K562 (cell line): Measurements from ENCODE around the gene P2RY14. TPM values are rescaled to one million over a fixed set of nuclear protein-coding genes. Genes with fewer than 3 reads are reported as not detected.

ENCODE experiments used
- ATAC-seq: fragments of 200-7000 bp; cut with Tn5 transposase; 3 replicates; pipeline ENCODE4 v1.9.1; 2020; ENCODE audit warnings: moderate library complexity
- BruUV-seq: library from RNA; stranded (reverse); fragments of 400-500 nt; replicated peaks from 2 replicates; lab custom pipeline; 2021; lab: Mats Ljungman, UMichigan
- CTCF ChIA-PET: fragments of 300-600 bp; formaldehyde crosslinking; extraction: SDS; loops from one replicate; lab custom pipeline; 2021; ENCODE audit warnings: low intra/inter-chr PET ratio; lab: Yijun Ruan, JAX
- POLR2A ChIA-PET: fragments of 300-600, 350-650 bp; sonication (Branson Sonifier 250); formaldehyde crosslinking; extraction: SDS; loops from one replicate; lab custom pipeline; 2021; ENCODE audit warnings: antibody characterized with exemption, inconsistent platforms; lab: Yijun Ruan, JAX
- DNase-seq, 4 experiments: peaks; one replicate each; pipeline versions ENCODE4 v3.0.0 to v3.0.0-alpha.2; 2011 to 2018; ENCODE audit warnings: low spot score in 3 of 4, mixed read lengths in 3 of 4; ENCODE audit errors: extremely low read depth in 1 of 4
- FAIRE-seq: peaks from 2 replicates; lab custom pipeline; 2011; peaks lifted over from hg19 to GRCh38; lab: Jason Lieb, UNC
- H2AFZ ChIP-seq: 2 replicates; pipeline ENCODE4 v1.6.0; 2011; ENCODE audit warnings: low read depth, low read length, control low read depth, inconsistent platforms
- H3K27ac ChIP-seq: fragments of 200-600 bp; 3 replicates; pipeline ENCODE4 v1.8.0; 2011; ENCODE audit warnings: low read depth, mild to moderate bottlenecking, control low read depth, inconsistent platforms, low read length, moderate library complexity, mixed read lengths; ENCODE audit errors: extremely low read depth
- H3K27me3 ChIP-seq, 2 experiments: fragments of 300-600 bp in 1 of 2; 2 replicates in 1 of 2; 3 replicates in 1 of 2; pipeline versions ENCODE4 v1.6.0 to v1.8.0; 2011; ENCODE audit warnings: inconsistent platforms in 2 of 2, low read length in 2 of 2, mild to moderate bottlenecking in 1 of 2, mixed read lengths in 1 of 2, moderate library complexity in 1 of 2; ENCODE audit not compliant: control insufficient read depth in 2 of 2, insufficient read depth in 2 of 2
- H3K36me3 ChIP-seq: fragments of 300-600 bp; 3 replicates; pipeline ENCODE4 v1.8.0; 2011; ENCODE audit warnings: mild to moderate bottlenecking, low read length, inconsistent platforms; ENCODE audit not compliant: control insufficient read depth, insufficient read depth
- H3K4me1 ChIP-seq, 2 experiments: fragments of 200-600 bp in 1 of 2; replicated peaks in 1 of 2; 2 replicates in 1 of 2; 3 replicates in 1 of 2; pipeline versions ENCODE4 v1.5.1 to v1.8.0; 2011; ENCODE audit warnings: inconsistent platforms in 2 of 2, low read length in 2 of 2, mild to moderate bottlenecking in 1 of 2, mixed read lengths in 1 of 2, moderate library complexity in 1 of 2; ENCODE audit not compliant: control insufficient read depth in 2 of 2, insufficient read depth in 2 of 2
- H3K4me2 ChIP-seq: 2 replicates; pipeline ENCODE4 v1.6.1; 2011; ENCODE audit warnings: low read length, control low read depth, inconsistent platforms, mixed read lengths; ENCODE audit not compliant: insufficient read depth
- H3K4me3 ChIP-seq: fragments of 200-600 bp; sonication (generic), shearing (Covaris generic); 2 replicates; pipeline ENCODE4 v1.5.1; 2016; ENCODE audit warnings: control low read depth, inconsistent platforms
- H3K79me2 ChIP-seq: fragments of 200-600 bp; 3 replicates; pipeline ENCODE4 v1.8.0; 2011; ENCODE audit warnings: low read length, inconsistent platforms; ENCODE audit not compliant: control insufficient read depth, insufficient read depth
- H3K9ac ChIP-seq, 2 experiments: 2 replicates each; pipeline versions ENCODE4 v1.6.0 to v1.6.1; 2011; ENCODE audit warnings: low read depth in 2 of 2, low read length in 2 of 2, control low read depth in 1 of 2, inconsistent platforms in 1 of 2, mild to moderate bottlenecking in 1 of 2, mixed read lengths in 1 of 2; ENCODE audit not compliant: insufficient read depth in 1 of 2
- H3K9me1 ChIP-seq: one replicate; pipeline ENCODE4 v1.6.0; 2011; ENCODE audit warnings: inconsistent platforms, mild to moderate bottlenecking, low read length, moderate library complexity; ENCODE audit not compliant: control insufficient read depth, insufficient read depth
- H3K9me3 ChIP-seq: replicated peaks from 2 replicates; pipeline ENCODE4 v1.5.1; 2011; ENCODE audit warnings: low read depth, low read length, inconsistent platforms; ENCODE audit not compliant: control insufficient read depth, insufficient read depth
- H4K20me1 ChIP-seq: replicated peaks from 2 replicates; pipeline ENCODE4 v1.6.1; 2011; ENCODE audit warnings: low read length, inconsistent platforms, mixed read lengths; ENCODE audit not compliant: control insufficient read depth, insufficient read depth
- BDP1 ChIP-seq: IDR thresholded peaks from 3 replicates; pipeline ENCODE4 v1.6.1; 2011; ENCODE audit not compliant: insufficient read length, insufficient read depth
- CBFA2T3 ChIP-seq: fragments of 450-650 bp; IDR thresholded peaks from 2 replicates; pipeline ENCODE4 v1.6.1; 2017
- GATAD2B ChIP-seq: fragments of 450-650 bp; IDR thresholded peaks from 2 replicates; pipeline ENCODE4 v1.6.1; 2017; ENCODE audit warnings: mild to moderate bottlenecking, borderline replicate concordance
- HDAC3 ChIP-seq: fragments of 450-650 bp; IDR thresholded peaks from 2 replicates; pipeline ENCODE4 v1.6.1; 2018; ENCODE audit warnings: borderline replicate concordance, mild to moderate bottlenecking, moderate library complexity; ENCODE audit not compliant: partially characterized antibody
- RREB1 ChIP-seq: fragments of 250-450 bp; sonication (Bioruptor Pico); IDR thresholded peaks from 2 replicates; pipeline ENCODE4 v1.4.0; 2020
- TRIM24 ChIP-seq, 2 experiments: fragments of 450-650 bp; IDR thresholded peaks; 2 replicates each; pipeline ENCODE4 v1.6.1; 2016
- ZNF121 ChIP-seq: sonication (generic); formaldehyde crosslinking; conservative IDR thresholded peaks from 2 replicates; pipeline ENCODE4 v1.8.0; 2022; ENCODE audit warnings: missing genetic modification reagents
- ZNF24 ChIP-seq: fragments of 450-650 bp; IDR thresholded peaks from 2 replicates; pipeline ENCODE4 v1.6.1; 2016
- WGBS: fragments of 100-300 bp; shearing (Covaris generic); methylation state at CpG from one replicate; pipeline ENCODE4 v1.1.6; 2016; ENCODE audit warnings: low coverage, mixed read lengths; ENCODE audit not compliant: insufficient coverage; ENCODE audit errors: missing lambda C conversion rate; 5-methylcytosine and 5-hydroxymethylcytosine counted together
- in situ Hi-C: fragments of 300-500 bp; cut with MboI; formaldehyde crosslinking; loops from 4 replicates; pipeline ENCODE4 v1.15.0; 2018; ENCODE audit warnings: inconsistent platforms, mixed read lengths
- intact Hi-C: fragments of 100-400 bp; cut with micrococcal nuclease; formaldehyde crosslinking; loops from 2 replicates; pipeline ENCODE4 v1.14.2; 2022
- polyA plus RNA-seq, 8 experiments: library from polyadenylated mRNA; depleted of rRNA in 4 of 8; stranded (reverse) in 5 of 8; unstranded in 3 of 8; fragments of >200 nt; fragmentation: Nextera tagmentation in 2 of 8; fragmentation: Illumina TruSeq in 1 of 8; extraction: Ambion mirVana in 2 of 8; extraction: Trizol in 1 of 8; gene quantifications; 2 replicates each; pipeline versions ENCODE4 v1.2.1 to v1.2.3, GENCODE V29; 2011 to 2014; ENCODE audit warnings: inconsistent platforms in 1 of 8, missing spikeins in 1 of 8
- total RNA-seq, 7 experiments: library from RNA; depleted of rRNA in 6 of 7; stranded (reverse); fragments of >200 nt in 6 of 7; fragmentation: Illumina TruSeq in 2 of 7; extraction: Trizol in 2 of 7; gene quantifications; 2 replicates each; pipeline versions ENCODE4 v1.2.1 to v1.2.3, GENCODE V29; 2011 to 2021; ENCODE audit warnings: low replicate concordance in 1 of 7

P2RY14 gene
- total and polyA plus RNA-seq, 9 of the 15 experiments (the other 6 are each of a cell fraction or from before 2014, with no cell fraction given): not detected

- H3K9me1 ChIP-seq: peaks cover 3% of the 10 kb centered on the region
- H3K27me3 ChIP-seq: peaks cover 5 to 7% of the 10 kb centered on the region in 2 experiments; a peak in 4 of 5 replicates
- in situ Hi-C loops: loop anchor here (25.0 kb wide), 1 partner anchor 610 kb away; no protein-coding TSS in a partner anchor
- H3K4me3 ChIP-seq: no peak overlapping the region
- H3K4me1 ChIP-seq: no peaks in the 10 kb centered on the region
- FAIRE-seq (no peak), ATAC-seq (no peak)
- POLR2A ChIA-PET: no interaction called here
- intact Hi-C loops: loop anchor here (1.0 to 2.0 kb wide), 5 partner anchors 56 to 692 kb away; no protein-coding TSS in a partner anchor
- no peak overlapping the region for H3K27ac ChIP-seq
- H3K9me3 ChIP-seq: no peaks in the 10 kb centered on the region
- H3K36me3 ChIP-seq: no peaks in the 10 kb centered on the region
- H2AFZ ChIP-seq: no peak overlapping the region
- BruUV-seq: no TSS peak
- no peaks in the 10 kb centered on the region for H3K79me2 ChIP-seq
- no peak overlapping the region for H3K4me2 ChIP-seq
- H3K9ac ChIP-seq: no peak overlapping the region
- no peak for TF ChIP-seq HDAC3
- no peak for TF ChIP-seq GATAD2B
- TF ChIP-seq ZNF121: no peak
- no peak for TF ChIP-seq TRIM24 (IDR thresholded peaks at IDR 0.05)
- TF ChIP-seq BDP1: no peak
- TF ChIP-seq ZNF24: no peak
- TF ChIP-seq RREB1 (CRISPR knock-in tag): no peak
- no peak for TF ChIP-seq CBFA2T3
- TF ChIP-seq, all 486 proteins: peak for 0
- DNase-seq: no peak
- CTCF ChIA-PET: interaction anchor here (0.6 to 2.2 kb wide), 4 partner anchors 56 to 692 kb away, joined by 3 to 23 read pairs (median 6); no protein-coding TSS in a partner anchor
- H4K20me1 ChIP-seq: no peaks in the 10 kb centered on the region
- WGBS: 1% methylated on average over 5 of the region's 5 CpGs
Measured at GRCh38 chr3:151226825-151227224, 51.5 kb downstream of the P2RY14 start.
